GOT3 (cell line): ENCODE results near the gene TUBA1A.
"Not testable (repeated sequence)": the region's sequence is repeated elsewhere in the genome, so short reads cannot be mapped to it uniquely, and the experiment has no call there.

ENCODE experiments used
- DNase-seq: peaks from one replicate; lab custom pipeline; 2025; ENCODE audit warnings: mixed read lengths; lab: John Stamatoyannopoulos, UW

TUBA1A gene

GRCh38 chr12:49188916-49189367 lies at the start of gene TUBA1A:
Gene TUBA1A (minus strand): TSS chr12:49189080. CDS start chr12:49188979, 101 bp downstream.
- peak; percentile 81 for DNase-seq

GRCh38 chr12:49236423-49236822 lies 47.5 kb upstream of the TUBA1A start:
- DNase-seq = no peak

- DNase-seq = no peak
Observed at GRCh38 chr12:49233842-49234526, 45.1 kb upstream of the TUBA1A start.

GRCh38 chr12:49232940-49233841 lies 44.3 kb upstream of the TUBA1A start:
- peak; percentile 73 for DNase-seq

GRCh38 chr12:49231878-49232655 lies 43.2 kb upstream of the TUBA1A start:
- no peak for DNase-seq

- no peak for DNase-seq
Observed at GRCh38 chr12:49230805-49231194, 41.9 kb upstream of the TUBA1A start.

GRCh38 chr12:49230176-49230804 lies 41.4 kb upstream of the TUBA1A start:
- DNase-seq = no peak

GRCh38 chr12:49228653-49229052 lies 39.8 kb upstream of the TUBA1A start:
- no peak for DNase-seq

- DNase-seq = no peak
Observed at GRCh38 chr12:49227713-49228112, 38.8 kb upstream of the TUBA1A start.

GRCh38 chr12:49225576-49226166 lies 36.8 kb upstream of the TUBA1A start:
- no peak for DNase-seq

- no peak for DNase-seq
Observed at GRCh38 chr12:49223590-49224369, 34.9 kb upstream of the TUBA1A start.

- DNase-seq = no peak
Observed at GRCh38 chr12:49223122-49223521, 34.2 kb upstream of the TUBA1A start.

- DNase-seq = no peak
Observed at GRCh38 chr12:49220972-49221371, 32.1 kb upstream of the TUBA1A start.

GRCh38 chr12:49219417-49220026 lies 30.6 kb upstream of the TUBA1A start:
- no peak for DNase-seq

GRCh38 chr12:49212572-49212971 lies 23.7 kb upstream of the TUBA1A start:
- no peak for DNase-seq

- not testable (repeated sequence) for DNase-seq
Observed at GRCh38 chr12:49210703-49211102, 21.8 kb upstream of the TUBA1A start.

GRCh38 chr12:49208676-49209075 lies 19.8 kb upstream of the TUBA1A start:
- no peak for DNase-seq

GRCh38 chr12:49208146-49208545 lies 19.3 kb upstream of the TUBA1A start:
- DNase-seq = no peak

GRCh38 chr12:49206389-49206788 lies 17.5 kb upstream of the TUBA1A start:
- DNase-seq = no peak
